ENCODE data around the gene IL36A.

Gene IL36A

GRCh38 chr2:113027691-113028090 is 22.4 kb downstream of the IL36A start:
- H3K9ac ChIP-seq (ENCODE audit: low read length): no peak overlapping the region
- no peak overlapping the region for H3K4me3 ChIP-seq (ENCODE audit: low read length)

GRCh38 chr2:113028112-113028511 is 22.9 kb downstream of the IL36A start:
- H3K4me3 ChIP-seq (ENCODE audit: low read length): no peak overlapping the region
- H3K4me1 ChIP-seq (ENCODE audit: control insufficient read depth, low read depth, low read length): peaks cover 7% of the 10 kb centered on the region
- H3K9ac ChIP-seq (ENCODE audit: low read length): no peak overlapping the region
- H3K27me3 ChIP-seq (ENCODE audit: control insufficient read depth, insufficient read depth, low read length): no peaks in the 10 kb centered on the region
- no peak overlapping the region for H3K27ac ChIP-seq (ENCODE audit: low read length)
- no peaks in the 10 kb centered on the region for H3K36me3 ChIP-seq (ENCODE audit: control insufficient read depth, low read depth, low read length)
- no peaks in the 10 kb centered on the region for H3K9me3 ChIP-seq (ENCODE audit: control insufficient read depth, low read depth, low read length)

More at GRCh38 chr2:113027691-113028090, 22.4 kb downstream of the IL36A start:
- Histone ChIP-seq H3K36me3 (ENCODE audit: control insufficient read depth, low read depth, low read length) (no peaks in the 10 kb centered on the region), H3K4me1 (ENCODE audit: control insufficient read depth, low read depth, low read length) (peaks cover 7% of the 10 kb centered on the region), H3K9me3 (ENCODE audit: control insufficient read depth, low read depth, low read length) (no peaks in the 10 kb centered on the region), H3K27ac (ENCODE audit: low read length) (no peak overlapping the region), H3K27me3 (ENCODE audit: control insufficient read depth, insufficient read depth, low read length) (no peaks in the 10 kb centered on the region)

- Histone ChIP-seq H3K27ac (ENCODE audit: low read length) (no peak overlapping the region), H3K4me1 (ENCODE audit: control insufficient read depth, low read depth, low read length) (peaks cover 7% of the 10 kb centered on the region), H3K4me3 (ENCODE audit: low read length) (no peak overlapping the region), H3K9ac (ENCODE audit: low read length) (no peak overlapping the region), H3K36me3 (ENCODE audit: control insufficient read depth, low read depth, low read length) (no peaks in the 10 kb centered on the region), H3K27me3 (ENCODE audit: control insufficient read depth, insufficient read depth, low read length) (no peaks in the 10 kb centered on the region), H3K9me3 (ENCODE audit: control insufficient read depth, low read depth, low read length) (no peaks in the 10 kb centered on the region)
Observed at GRCh38 chr2:113032737-113033136, 27.5 kb downstream of the IL36A start.

GRCh38 chr2:113034016-113034415 is 28.8 kb downstream of the IL36A start:
- Histone ChIP-seq H3K27me3 (ENCODE audit: control insufficient read depth, insufficient read depth, low read length) (no peaks in the 10 kb centered on the region), H3K36me3 (ENCODE audit: control insufficient read depth, low read depth, low read length) (no peaks in the 10 kb centered on the region), H3K27ac (ENCODE audit: low read length) (no peak overlapping the region), H3K9ac (ENCODE audit: low read length) (no peak overlapping the region), H3K4me1 (ENCODE audit: control insufficient read depth, low read depth, low read length) (no peaks in the 10 kb centered on the region), H3K9me3 (ENCODE audit: control insufficient read depth, low read depth, low read length) (no peaks in the 10 kb centered on the region), H3K4me3 (ENCODE audit: low read length) (no peak overlapping the region)

GRCh38 chr2:113036763-113037162 is 31.5 kb downstream of the IL36A start:
- H3K27me3 ChIP-seq (ENCODE audit: control insufficient read depth, insufficient read depth, low read length): no peaks in the 10 kb centered on the region
- H3K9me3 ChIP-seq (ENCODE audit: control insufficient read depth, low read depth, low read length): no peaks in the 10 kb centered on the region
- no peaks in the 10 kb centered on the region for H3K4me1 ChIP-seq (ENCODE audit: control insufficient read depth, low read depth, low read length)
- H3K9ac ChIP-seq (ENCODE audit: low read length): no peak overlapping the region
- no peak overlapping the region for H3K27ac ChIP-seq (ENCODE audit: low read length)
- no peak overlapping the region for H3K4me3 ChIP-seq (ENCODE audit: low read length)
- no peaks in the 10 kb centered on the region for H3K36me3 ChIP-seq (ENCODE audit: control insufficient read depth, low read depth, low read length)

- H3K9me3 ChIP-seq (ENCODE audit: control insufficient read depth, low read depth, low read length): no peaks in the 10 kb centered on the region
- no peaks in the 10 kb centered on the region for H3K27me3 ChIP-seq (ENCODE audit: control insufficient read depth, insufficient read depth, low read length)
- no peak overlapping the region for H3K9ac ChIP-seq (ENCODE audit: low read length)
- H3K36me3 ChIP-seq (ENCODE audit: control insufficient read depth, low read depth, low read length): no peaks in the 10 kb centered on the region
- no peaks in the 10 kb centered on the region for H3K4me1 ChIP-seq (ENCODE audit: control insufficient read depth, low read depth, low read length)
- no peak overlapping the region for H3K4me3 ChIP-seq (ENCODE audit: low read length)
- no peak overlapping the region for H3K27ac ChIP-seq (ENCODE audit: low read length)
Observed at GRCh38 chr2:113038291-113038690, 33.0 kb downstream of the IL36A start.

- Histone ChIP-seq H3K4me1 (ENCODE audit: control insufficient read depth, low read depth, low read length) (no peaks in the 10 kb centered on the region), H3K27me3 (ENCODE audit: control insufficient read depth, insufficient read depth, low read length) (no peaks in the 10 kb centered on the region), H3K9ac (ENCODE audit: low read length) (no peak overlapping the region), H3K27ac (ENCODE audit: low read length) (no peak overlapping the region), H3K36me3 (ENCODE audit: control insufficient read depth, low read depth, low read length) (no peaks in the 10 kb centered on the region), H3K9me3 (ENCODE audit: control insufficient read depth, low read depth, low read length) (no peaks in the 10 kb centered on the region), H3K4me3 (ENCODE audit: low read length) (no peak overlapping the region)
Observed at GRCh38 chr2:113039158-113039557, 33.9 kb downstream of the IL36A start.

GRCh38 chr2:113039719-113040118 is 34.5 kb downstream of the IL36A start:
- H3K36me3 ChIP-seq (ENCODE audit: control insufficient read depth, low read depth, low read length): no peaks in the 10 kb centered on the region
- H3K9ac ChIP-seq (ENCODE audit: low read length): no peak overlapping the region
- H3K4me3 ChIP-seq (ENCODE audit: low read length): no peak overlapping the region
- H3K27me3 ChIP-seq (ENCODE audit: control insufficient read depth, insufficient read depth, low read length): no peaks in the 10 kb centered on the region
- H3K27ac ChIP-seq (ENCODE audit: low read length): no peak overlapping the region
- H3K9me3 ChIP-seq (ENCODE audit: control insufficient read depth, low read depth, low read length): no peaks in the 10 kb centered on the region
- H3K4me1 ChIP-seq (ENCODE audit: control insufficient read depth, low read depth, low read length): no peaks in the 10 kb centered on the region

GRCh38 chr2:113041871-113042270 is 36.6 kb downstream of the IL36A start:
- no peaks in the 10 kb centered on the region for H3K27me3 ChIP-seq (ENCODE audit: control insufficient read depth, insufficient read depth, low read length)

GRCh38 chr2:113046465-113046864 is 41.2 kb downstream of the IL36A start:
- Histone ChIP-seq H3K27me3 (ENCODE audit: control insufficient read depth, insufficient read depth, low read length) (no peaks in the 10 kb centered on the region), H3K27ac (ENCODE audit: low read length) (no peak overlapping the region), H3K9ac (ENCODE audit: low read length) (no peak overlapping the region), H3K36me3 (ENCODE audit: control insufficient read depth, low read depth, low read length) (no peaks in the 10 kb centered on the region), H3K9me3 (ENCODE audit: control insufficient read depth, low read depth, low read length) (no peaks in the 10 kb centered on the region), H3K4me1 (ENCODE audit: control insufficient read depth, low read depth, low read length) (no peaks in the 10 kb centered on the region), H3K4me3 (ENCODE audit: low read length) (no peak overlapping the region)

More at GRCh38 chr2:113041871-113042270, 36.6 kb downstream of the IL36A start:
- no peak overlapping the region for H3K4me3 ChIP-seq (ENCODE audit: low read length)
- no peak overlapping the region for H3K9ac ChIP-seq (ENCODE audit: low read length)
- no peaks in the 10 kb centered on the region for H3K9me3 ChIP-seq (ENCODE audit: control insufficient read depth, low read depth, low read length)
- H3K36me3 ChIP-seq (ENCODE audit: control insufficient read depth, low read depth, low read length): no peaks in the 10 kb centered on the region
- H3K4me1 ChIP-seq (ENCODE audit: control insufficient read depth, low read depth, low read length): no peaks in the 10 kb centered on the region
- H3K27ac ChIP-seq (ENCODE audit: low read length): no peak overlapping the region

GRCh38 chr2:113050921-113051895 is 45.9 kb downstream of the IL36A start:
- H3K4me3 ChIP-seq (ENCODE audit: low read length): no peak overlapping the region
- no peak overlapping the region for H3K27ac ChIP-seq (ENCODE audit: low read length)
- no peaks in the 10 kb centered on the region for H3K4me1 ChIP-seq (ENCODE audit: control insufficient read depth, low read depth, low read length)
- H3K9me3 ChIP-seq (ENCODE audit: control insufficient read depth, low read depth, low read length): no peaks in the 10 kb centered on the region
- no peaks in the 10 kb centered on the region for H3K36me3 ChIP-seq (ENCODE audit: control insufficient read depth, low read depth, low read length)
- H3K9ac ChIP-seq (ENCODE audit: low read length): no peak overlapping the region
- no peaks in the 10 kb centered on the region for H3K27me3 ChIP-seq (ENCODE audit: control insufficient read depth, insufficient read depth, low read length)

- Histone ChIP-seq H3K36me3 (ENCODE audit: control insufficient read depth, low read depth, low read length) (no peaks in the 10 kb centered on the region), H3K9ac (ENCODE audit: low read length) (no peak within 1 kb of the TSS), H3K27me3 (ENCODE audit: control insufficient read depth, insufficient read depth, low read length) (no peaks in the 10 kb centered on the region), H3K4me1 (ENCODE audit: control insufficient read depth, low read depth, low read length) (no peaks in the 10 kb centered on the region), H3K4me3 (ENCODE audit: low read length) (no peak within 1 kb of the TSS), H3K9me3 (ENCODE audit: control insufficient read depth, low read depth, low read length) (no peaks in the 10 kb centered on the region), H3K27ac (ENCODE audit: low read length) (no peak within 1 kb of the TSS)
Observed at GRCh38 chr2:113052396-113052917, 47.2 kb downstream of the IL36A start, which contains the start of gene IL36B. Gene IL36B, minus strand, starts transcription at chr2:113052867.

Measured in iPS-18a (cell line).